ENCODE data around the gene ITPR1. TPM values are rescaled to one million over a fixed set of nuclear protein-coding genes. Genes with fewer than 3 reads are reported as not detected.

Gene ITPR1
- total RNA-seq, 1 experiment from 2014 or later: 8.7 TPM

DNA sequence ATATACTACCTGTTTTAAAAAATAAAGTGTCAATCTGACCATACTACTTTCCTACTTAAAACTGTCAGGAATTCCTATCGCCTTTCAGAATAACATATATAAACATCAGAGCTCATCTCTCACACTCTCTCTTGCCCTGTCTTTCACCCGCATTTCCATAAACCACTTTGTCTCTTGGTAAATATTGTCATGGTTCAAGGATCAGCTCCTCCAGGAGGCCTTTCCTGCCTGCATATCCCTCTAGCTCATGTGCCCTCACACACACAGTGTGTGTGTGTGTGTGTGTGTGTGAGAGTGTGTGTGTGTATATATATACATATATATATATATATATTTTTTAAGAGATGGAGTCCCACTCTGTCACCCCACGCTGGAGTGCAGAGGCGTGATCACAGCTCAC lies 32.8 kb upstream of the ITPR1 start:
- no peaks in the 10 kb centered on the region for H3K27me3 ChIP-seq (ENCODE audit: control insufficient read depth, insufficient read depth, low read length)
- H3K9me3 ChIP-seq (ENCODE audit: control insufficient read depth, insufficient read depth, low read depth, low read length): no peaks in the 10 kb centered on the region
- CTCF ChIA-PET: no interaction called here
- intact Hi-C loops (cut with micrococcal nuclease; ENCODE audit: unreplicated experiment): no loop called here
- no peaks in the 10 kb centered on the region for H3K36me3 ChIP-seq (ENCODE audit: control insufficient read depth, insufficient read depth, low read length)
- TF ChIP-seq SIN3A (IDR thresholded peaks at IDR 0.05; ENCODE audit: borderline replicate concordance, insufficient read depth, low read depth, low read length) (no peak), TCF7L2 (IDR thresholded peaks at IDR 0.05; ENCODE audit: low read depth, low read length) (no peak), POLR2AphosphoS5 (IDR thresholded peaks at IDR 0.05; ENCODE audit: low read depth, low read length) (no peak)
- in situ Hi-C loops (cut with HindIII; ENCODE audit: low pct_unique_long_range_greater_than_20kb, low sequenced_read_pairs): no loop called here
- no peaks in the 10 kb centered on the region for H3K4me1 ChIP-seq (ENCODE audit: control insufficient read depth, insufficient read depth, low read length)
- POLR2A ChIA-PET: no interaction called here
- no TSS peak for BruUV-seq (replicated peaks)
- ATAC-seq (no peak), DNase-seq (ENCODE audit: low read depth, low spot score) (no peak)
- no peak overlapping the region for H3K4me3 ChIP-seq (ENCODE audit: low read depth in 2 of 2, low read length in 2 of 2)
- H3K27ac ChIP-seq (ENCODE audit: low read length): no peak overlapping the region

DNA sequence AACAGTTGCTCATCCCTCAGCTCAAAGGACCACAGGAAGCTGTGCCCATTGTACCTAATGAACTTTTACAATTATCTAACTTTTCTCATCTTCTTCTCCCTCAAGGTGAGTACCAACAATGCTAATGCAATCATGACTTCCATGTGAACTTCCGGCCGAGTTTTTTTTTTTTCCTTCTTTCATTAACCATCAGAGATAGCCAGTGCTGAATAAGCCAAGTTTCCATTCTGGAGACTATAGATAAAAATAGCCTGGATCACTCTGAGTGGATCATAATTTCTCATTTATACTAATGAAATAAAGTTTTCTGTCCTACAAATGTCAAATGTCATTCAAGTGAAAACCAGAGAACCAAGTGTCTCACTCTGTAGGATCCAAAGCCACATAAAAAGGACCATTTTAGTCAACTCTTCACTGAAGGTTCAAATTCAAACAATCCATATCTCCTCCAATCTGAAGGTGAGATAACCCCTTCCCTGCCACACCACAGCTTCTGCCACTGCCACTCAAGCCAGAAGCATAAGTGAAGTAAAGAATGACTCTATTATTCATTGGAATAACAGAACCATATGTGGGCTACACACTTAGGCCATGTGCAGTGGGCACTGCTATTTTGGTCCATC lies 31.6 kb upstream of the ITPR1 start:
- Histone ChIP-seq H3K27me3 (ENCODE audit: control insufficient read depth, insufficient read depth, low read length) (no peaks in the 10 kb centered on the region), H3K27ac (ENCODE audit: low read length) (no peak overlapping the region), H3K4me1 (ENCODE audit: control insufficient read depth, insufficient read depth, low read length) (no peaks in the 10 kb centered on the region), H3K36me3 (ENCODE audit: control insufficient read depth, insufficient read depth, low read length) (no peaks in the 10 kb centered on the region; the same call in 1 of the 2 replicates), H3K9me3 (ENCODE audit: control insufficient read depth, insufficient read depth, low read depth, low read length) (no peaks in the 10 kb centered on the region), H3K4me3 (ENCODE audit: low read depth in 2 of 2, low read length in 2 of 2) (no peak overlapping the region)
- ChIA-PET CTCF (no interaction called here), POLR2A (no interaction called here)
- in situ Hi-C loops (cut with HindIII; ENCODE audit: low pct_unique_long_range_greater_than_20kb, low sequenced_read_pairs): no loop called here
- TF ChIP-seq, protein P1, sequence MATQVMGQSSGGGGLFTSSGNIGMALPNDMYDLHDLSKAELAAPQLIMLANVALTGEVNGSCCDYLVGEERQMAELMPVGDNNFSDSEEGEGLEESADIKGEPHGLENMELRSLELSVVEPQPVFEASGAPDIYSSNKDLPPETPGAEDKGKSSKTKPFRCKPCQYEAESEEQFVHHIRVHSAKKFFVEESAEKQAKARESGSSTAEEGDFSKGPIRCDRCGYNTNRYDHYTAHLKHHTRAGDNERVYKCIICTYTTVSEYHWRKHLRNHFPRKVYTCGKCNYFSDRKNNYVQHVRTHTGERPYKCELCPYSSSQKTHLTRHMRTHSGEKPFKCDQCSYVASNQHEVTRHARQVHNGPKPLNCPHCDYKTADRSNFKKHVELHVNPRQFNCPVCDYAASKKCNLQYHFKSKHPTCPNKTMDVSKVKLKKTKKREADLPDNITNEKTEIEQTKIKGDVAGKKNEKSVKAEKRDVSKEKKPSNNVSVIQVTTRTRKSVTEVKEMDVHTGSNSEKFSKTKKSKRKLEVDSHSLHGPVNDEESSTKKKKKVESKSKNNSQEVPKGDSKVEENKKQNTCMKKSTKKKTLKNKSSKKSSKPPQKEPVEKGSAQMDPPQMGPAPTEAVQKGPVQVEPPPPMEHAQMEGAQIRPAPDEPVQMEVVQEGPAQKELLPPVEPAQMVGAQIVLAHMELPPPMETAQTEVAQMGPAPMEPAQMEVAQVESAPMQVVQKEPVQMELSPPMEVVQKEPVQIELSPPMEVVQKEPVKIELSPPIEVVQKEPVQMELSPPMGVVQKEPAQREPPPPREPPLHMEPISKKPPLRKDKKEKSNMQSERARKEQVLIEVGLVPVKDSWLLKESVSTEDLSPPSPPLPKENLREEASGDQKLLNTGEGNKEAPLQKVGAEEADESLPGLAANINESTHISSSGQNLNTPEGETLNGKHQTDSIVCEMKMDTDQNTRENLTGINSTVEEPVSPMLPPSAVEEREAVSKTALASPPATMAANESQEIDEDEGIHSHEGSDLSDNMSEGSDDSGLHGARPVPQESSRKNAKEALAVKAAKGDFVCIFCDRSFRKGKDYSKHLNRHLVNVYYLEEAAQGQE (IDR thresholded peaks at IDR 0.05; ENCODE audit: insufficient read depth in 1 of 2, low read depth in 2 of 2, low read length in 1 of 2): no peak
- TF ChIP-seq, protein P2, sequence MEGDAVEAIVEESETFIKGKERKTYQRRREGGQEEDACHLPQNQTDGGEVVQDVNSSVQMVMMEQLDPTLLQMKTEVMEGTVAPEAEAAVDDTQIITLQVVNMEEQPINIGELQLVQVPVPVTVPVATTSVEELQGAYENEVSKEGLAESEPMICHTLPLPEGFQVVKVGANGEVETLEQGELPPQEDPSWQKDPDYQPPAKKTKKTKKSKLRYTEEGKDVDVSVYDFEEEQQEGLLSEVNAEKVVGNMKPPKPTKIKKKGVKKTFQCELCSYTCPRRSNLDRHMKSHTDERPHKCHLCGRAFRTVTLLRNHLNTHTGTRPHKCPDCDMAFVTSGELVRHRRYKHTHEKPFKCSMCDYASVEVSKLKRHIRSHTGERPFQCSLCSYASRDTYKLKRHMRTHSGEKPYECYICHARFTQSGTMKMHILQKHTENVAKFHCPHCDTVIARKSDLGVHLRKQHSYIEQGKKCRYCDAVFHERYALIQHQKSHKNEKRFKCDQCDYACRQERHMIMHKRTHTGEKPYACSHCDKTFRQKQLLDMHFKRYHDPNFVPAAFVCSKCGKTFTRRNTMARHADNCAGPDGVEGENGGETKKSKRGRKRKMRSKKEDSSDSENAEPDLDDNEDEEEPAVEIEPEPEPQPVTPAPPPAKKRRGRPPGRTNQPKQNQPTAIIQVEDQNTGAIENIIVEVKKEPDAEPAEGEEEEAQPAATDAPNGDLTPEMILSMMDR (IDR thresholded peaks at IDR 0.05): no peak
- no peak for TF ChIP-seq TCF7L2 (IDR thresholded peaks at IDR 0.05; ENCODE audit: low read depth, low read length)
- TF ChIP-seq POLR2AphosphoS5 (IDR thresholded peaks at IDR 0.05; ENCODE audit: low read depth, low read length): no peak
- TF ChIP-seq SIN3A (IDR thresholded peaks at IDR 0.05; ENCODE audit: borderline replicate concordance, insufficient read depth, low read depth, low read length): no peak
- intact Hi-C loops (cut with micrococcal nuclease; ENCODE audit: unreplicated experiment): no loop called here
- ATAC-seq (no peak), DNase-seq (ENCODE audit: low read depth, low spot score) (no peak)
- no TSS peak for BruUV-seq (replicated peaks)

DNA sequence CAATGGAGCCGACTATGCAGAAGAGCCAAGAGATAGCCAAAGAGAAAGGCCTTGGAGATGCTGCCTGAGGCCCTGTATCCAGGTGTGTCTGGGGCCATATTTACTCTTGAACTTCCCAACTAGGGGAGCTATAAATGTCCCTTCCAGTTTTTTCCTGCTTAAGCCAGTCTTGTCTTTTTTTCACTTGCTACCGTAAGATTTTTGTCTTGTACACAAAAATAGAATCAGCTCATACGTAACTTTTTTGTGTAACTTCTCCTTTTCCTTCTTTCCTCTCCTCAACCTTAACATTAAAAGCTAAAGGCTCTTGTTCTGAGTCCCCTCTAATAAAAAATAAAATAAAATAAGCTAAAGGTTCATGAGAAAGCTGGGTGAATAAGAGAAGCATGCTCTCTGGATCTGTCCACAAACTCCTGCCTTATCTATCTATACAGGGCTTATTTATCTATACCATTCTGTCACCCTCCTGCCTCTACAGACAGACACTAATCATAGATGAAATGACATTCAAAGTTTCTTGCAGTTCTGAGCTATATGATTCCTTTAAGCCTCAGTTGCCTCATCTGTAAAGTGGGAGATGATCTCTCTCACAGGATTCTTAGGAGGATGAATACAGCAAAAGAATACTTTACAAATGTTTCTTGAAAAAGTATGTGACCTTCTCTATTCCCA lies 30.6 kb upstream of the ITPR1 start:
- Histone ChIP-seq H3K9me3 (ENCODE audit: control insufficient read depth, insufficient read depth, low read depth, low read length) (no peaks in the 10 kb centered on the region), H3K27ac (ENCODE audit: low read length) (no peak overlapping the region), H3K4me3 (ENCODE audit: low read depth in 2 of 2, low read length in 2 of 2) (no peak overlapping the region), H3K4me1 (ENCODE audit: control insufficient read depth, insufficient read depth, low read length) (no peaks in the 10 kb centered on the region), H3K27me3 (ENCODE audit: control insufficient read depth, insufficient read depth, low read length) (no peaks in the 10 kb centered on the region), H3K36me3 (ENCODE audit: control insufficient read depth, insufficient read depth, low read length) (no peaks in the 10 kb centered on the region; the same call in 1 of the 2 replicates)
- no peak for ATAC-seq
- intact Hi-C loops (cut with micrococcal nuclease; ENCODE audit: unreplicated experiment): no loop called here
- TF ChIP-seq, protein P1 (IDR thresholded peaks at IDR 0.05; ENCODE audit: insufficient read depth in 1 of 2, low read depth in 2 of 2, low read length in 1 of 2): no peak
- TF ChIP-seq, protein P2 (IDR thresholded peaks at IDR 0.05): no peak
- no peak for TF ChIP-seq POLR2AphosphoS5 (IDR thresholded peaks at IDR 0.05; ENCODE audit: low read depth, low read length)
- no peak for TF ChIP-seq TCF7L2 (IDR thresholded peaks at IDR 0.05; ENCODE audit: low read depth, low read length)
- TF ChIP-seq SIN3A (IDR thresholded peaks at IDR 0.05; ENCODE audit: borderline replicate concordance, insufficient read depth, low read depth, low read length): no peak
- DNase-seq (ENCODE audit: low read depth, low spot score): no peak
- ChIA-PET CTCF (no interaction called here), POLR2A (no interaction called here)
- in situ Hi-C loops (cut with HindIII; ENCODE audit: low pct_unique_long_range_greater_than_20kb, low sequenced_read_pairs): no loop called here
- no TSS peak for BruUV-seq (replicated peaks)

Measured in Panc1 (cell line).